Mucosa of descending colon (tissue), 3 donors: Measurements from ENCODE around the gene CLDN9. TPM values are rescaled to one million over a fixed set of nuclear protein-coding genes. Genes with fewer than 3 reads are reported as not detected.

Experiments used
- total RNA-seq, 3 donors: library from RNA; stranded (reverse); fragmentation: NEBNext Ultra II Directional in 2 of 3; extraction: Animal tissue kit (Norgen Biotek cat#: 25700) in 2 of 3; gene quantifications; one replicate each; pipeline versions ENCODE4 v1.2.1 to v1.2.4, GENCODE V29; 2021 to 2023
- donor health status: DM: no; HTN: no; CAD: no; lungs with moderate emphysema.
- donor health status: DM: no; HTN: no; CAD: no.
- donor health status: DM: no; HTN: yes; CAD: no.

CLDN9 gene
- total RNA-seq, 3 donors from 2014 or later, result 0.14 to 0.61 (median 0.47) TPM

Other genes with a start within 250 kb of the CLDN9 start
- 100 to 1,000 TPM; 231 to 296 (median 285) TPM for gene ELOB, start 235.6 kb upstream of the CLDN9 start, total RNA-seq
- gene PRSS33, start 225.4 kb upstream of the CLDN9 start, total RNA-seq, result not detected
- not detected for gene PRSS41, start 214.5 kb upstream of the CLDN9 start, total RNA-seq
- gene PRSS21, start 195.7 kb upstream of the CLDN9 start, total RNA-seq, result 1 to 10 TPM in 1 of 3 donors, under 1 TPM in 2; 0.51 to 4.1 (median 0.58) TPM
- gene ZG16B, start 182.6 kb upstream of the CLDN9 start, total RNA-seq, result 10 to 100 TPM in 2 of 3 donors, 1 to 10 TPM in 1; 6.8 to 40.7 (median 24.3) TPM
- 10 to 100 TPM in 1 of 3 donors, 1 to 10 TPM in 2; 1.6 to 29.0 (median 1.9) TPM for gene PRSS22, start 154.8 kb upstream of the CLDN9 start, total RNA-seq
- 10 to 100 TPM; 23.3 to 26.9 (median 25.3) TPM for gene FLYWCH2, start 129.7 kb upstream of the CLDN9 start, total RNA-seq
- gene FLYWCH1, start 101.0 kb upstream of the CLDN9 start, total RNA-seq, result 10 to 100 TPM; 26.6 to 46.0 (median 34.3) TPM
- gene KREMEN2, start 48.6 kb upstream of the CLDN9 start, total RNA-seq, result 1 to 10 TPM in 2 of 3 donors, under 1 TPM in 1; 0.22 to 1.7 (median 1.3) TPM
- 10 to 100 TPM in 1 of 3 donors, 1 to 10 TPM in 2; 4.2 to 16.1 (median 8.0) TPM for gene PAQR4, start 43.6 kb upstream of the CLDN9 start, total RNA-seq
- gene PKMYT1, start 32.5 kb upstream of the CLDN9 start, total RNA-seq, result 10 to 100 TPM in 1 of 3 donors, 1 to 10 TPM in 2; 3.1 to 20.0 (median 6.9) TPM
- not detected for gene CLDN6, start 5.3 kb downstream of the CLDN9 start, total RNA-seq
- 1 to 10 TPM; 5.4 to 8.6 (median 6.7) TPM for gene TNFRSF12A, start 7.4 kb downstream of the CLDN9 start, total RNA-seq
- gene HCFC1R1, start 11.0 kb downstream of the CLDN9 start, total RNA-seq, result 10 to 100 TPM; 19.7 to 33.3 (median 26.5) TPM
- gene THOC6, start 11.1 kb downstream of the CLDN9 start, total RNA-seq, result 10 to 100 TPM; 23.7 to 26.0 (median 25.7) TPM
- 100 to 1,000 TPM in 1 of 3 donors, 10 to 100 TPM in 2; 49.1 to 102 (median 75.5) TPM for gene BICDL2, start 24.0 kb downstream of the CLDN9 start, total RNA-seq
- 1 to 10 TPM in 2 of 3 donors, under 1 TPM in 1; 0.69 to 4.0 (median 2.1) TPM for gene MMP25, start 33.6 kb downstream of the CLDN9 start, total RNA-seq
- 100 to 1,000 TPM; 394 to 627 (median 413) TPM for gene IL32, start 52.7 kb downstream of the CLDN9 start, total RNA-seq
- gene ZSCAN10, start 86.4 kb downstream of the CLDN9 start, total RNA-seq, result not detected
- 10 to 100 TPM in 2 of 3 donors, 1 to 10 TPM in 1; 8.5 to 10.2 (median 10.2) TPM for gene ZNF205, start 99.7 kb downstream of the CLDN9 start, total RNA-seq
- 10 to 100 TPM; 10.3 to 18.1 (median 14.1) TPM for gene ZNF213, start 122.1 kb downstream of the CLDN9 start, total RNA-seq
- not detected for gene OR1F1, start 175.3 kb downstream of the CLDN9 start, total RNA-seq
- gene ZNF200, start 222.2 kb downstream of the CLDN9 start, total RNA-seq, result 1 to 10 TPM; 6.6 to 8.0 (median 8.0) TPM
- 1 to 10 TPM in 2 of 3 donors, under 1 TPM in 1; 0.61 to 2.2 (median 1.6) TPM for gene MEFV, start 243.7 kb downstream of the CLDN9 start, total RNA-seq